Measurements from ENCODE around the gene CDR2L. TPM values are rescaled to one million over a fixed set of nuclear protein-coding genes. Genes with fewer than 3 reads are reported as not detected.

Gene CDR2L
- total RNA-seq = 11.5 TPM

DNA sequence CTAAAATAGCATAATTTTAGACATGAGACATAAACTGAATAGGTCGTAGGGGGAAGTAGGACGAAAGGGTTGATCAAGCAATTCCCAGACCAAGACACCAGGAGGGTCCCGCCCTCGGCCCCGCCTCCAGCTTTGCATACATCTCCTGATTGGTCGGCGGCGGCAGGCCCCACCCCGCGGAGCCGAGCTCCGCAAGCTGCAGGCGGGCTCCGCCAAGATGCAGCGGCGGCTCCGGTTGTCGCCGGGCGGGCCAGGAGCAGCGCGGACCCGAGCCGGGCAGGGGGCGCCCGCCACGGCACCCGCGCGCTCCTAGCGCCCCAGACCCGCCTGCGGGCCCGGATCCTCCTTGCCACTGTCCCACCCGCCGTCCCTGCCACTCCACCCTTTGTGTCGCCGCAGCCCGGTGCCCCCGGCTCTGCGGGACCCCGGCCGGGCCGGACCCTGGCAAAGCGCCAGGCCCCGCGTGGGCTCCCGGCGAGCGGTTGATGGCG is at the start of gene CDR2L:
Gene CDR2L, plus strand, starts transcription at position 215 of the 491 bp plus-strand sequence. CDS start 412 bp downstream, outside the sequence.
- intact Hi-C loops (cut with DNase I) = no loop called here
- DNase-seq (ENCODE audit: low spot score) (peak; percentile 98), ATAC-seq (peak; percentile 92)

DNA sequence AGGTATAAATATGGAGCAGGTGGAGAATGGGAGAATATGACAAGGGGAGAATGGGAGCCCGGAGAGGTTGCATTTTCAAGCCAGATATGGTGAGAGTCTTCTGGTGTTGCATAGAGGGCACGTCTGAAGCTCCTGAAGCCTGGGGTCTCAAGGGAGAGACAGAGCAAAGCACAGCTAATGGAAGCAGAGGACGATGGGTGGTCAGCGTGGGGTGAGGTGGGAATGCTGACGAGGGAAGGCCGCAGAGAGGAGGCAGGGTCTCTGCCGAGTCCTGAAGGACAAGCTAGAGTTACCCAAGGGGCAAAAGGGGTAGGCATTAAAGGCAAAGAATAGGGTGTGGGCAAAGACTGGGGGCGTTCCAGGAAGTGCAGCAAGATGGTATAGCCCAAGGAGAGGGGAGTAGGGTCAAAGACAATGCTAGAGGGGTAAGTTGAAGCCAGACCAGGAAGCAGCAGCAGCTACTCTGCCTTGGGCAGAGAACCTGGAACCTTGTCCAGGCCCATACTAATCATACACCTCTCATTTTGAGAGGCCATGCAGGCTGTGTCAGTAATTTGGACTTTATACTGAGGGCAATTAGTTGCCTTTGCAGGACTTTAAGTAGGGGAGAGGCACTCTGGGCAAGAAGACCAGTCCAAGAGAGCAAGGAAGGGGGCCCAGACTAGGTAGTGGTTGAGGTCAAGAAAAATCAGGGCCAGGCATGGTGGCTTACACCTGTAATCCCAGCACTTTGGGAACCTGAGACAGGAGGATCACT is 49.1 kb upstream of the CDR2L start:
- ATAC-seq (no peak), DNase-seq (ENCODE audit: low spot score) (no peak)
- intact Hi-C loops (cut with DNase I) = no loop called here

DNA sequence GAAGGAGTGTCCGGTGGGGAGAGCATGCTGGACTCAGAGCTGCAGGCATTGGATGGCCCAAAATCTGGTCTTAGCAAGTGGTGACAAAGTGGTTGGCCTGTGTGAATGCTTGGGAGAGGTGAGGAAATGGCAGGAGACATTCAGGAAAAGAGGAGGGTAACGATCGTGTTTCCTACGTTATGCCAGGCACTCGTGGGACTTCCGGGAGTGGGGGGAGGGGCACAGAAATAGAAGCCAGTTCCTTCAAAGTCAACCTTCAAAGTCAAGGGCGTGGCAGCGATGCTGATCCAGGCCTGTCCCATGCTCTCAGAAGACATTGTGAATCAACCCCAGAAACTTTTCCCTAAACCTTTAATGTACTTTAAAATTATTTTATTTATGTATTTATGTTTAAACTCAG is 47.9 kb upstream of the CDR2L start:
- DNase-seq (ENCODE audit: low spot score) = no peak
- intact Hi-C loops (cut with DNase I) = no loop called here
- ATAC-seq = no peak

DNA sequence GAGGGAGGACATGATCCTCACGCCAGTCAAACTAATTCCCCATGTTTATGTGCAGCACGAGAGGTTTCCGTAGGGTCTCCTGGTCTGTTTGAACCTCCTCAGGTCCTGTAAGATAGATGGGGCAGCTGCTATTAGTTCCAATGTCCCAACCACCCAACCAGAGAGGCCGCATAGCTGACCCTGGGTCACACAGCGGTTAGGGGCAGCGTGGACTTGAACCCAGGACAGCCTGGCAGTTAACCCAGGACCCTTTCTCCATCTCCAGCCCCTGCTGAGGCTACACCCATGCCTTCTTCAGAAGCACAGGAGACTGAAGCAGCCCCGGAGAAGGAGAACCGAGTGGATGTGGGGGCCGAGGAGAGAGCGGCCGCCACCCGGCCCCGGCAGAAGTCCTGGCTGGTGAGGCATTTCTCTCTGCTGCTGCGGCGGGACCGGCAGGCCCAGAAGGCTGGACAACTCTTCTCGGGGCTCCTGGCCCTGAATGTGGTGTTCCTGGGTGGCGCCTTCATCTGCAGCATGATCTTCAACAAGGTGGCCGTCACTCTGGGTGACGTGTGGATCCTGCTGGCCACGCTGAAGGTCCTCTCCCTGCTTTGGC is 46.2 kb upstream of the CDR2L start:
- DNase-seq (ENCODE audit: low spot score) (no peak), ATAC-seq (no peak)
- intact Hi-C loops (cut with DNase I) = no loop called here

DNA sequence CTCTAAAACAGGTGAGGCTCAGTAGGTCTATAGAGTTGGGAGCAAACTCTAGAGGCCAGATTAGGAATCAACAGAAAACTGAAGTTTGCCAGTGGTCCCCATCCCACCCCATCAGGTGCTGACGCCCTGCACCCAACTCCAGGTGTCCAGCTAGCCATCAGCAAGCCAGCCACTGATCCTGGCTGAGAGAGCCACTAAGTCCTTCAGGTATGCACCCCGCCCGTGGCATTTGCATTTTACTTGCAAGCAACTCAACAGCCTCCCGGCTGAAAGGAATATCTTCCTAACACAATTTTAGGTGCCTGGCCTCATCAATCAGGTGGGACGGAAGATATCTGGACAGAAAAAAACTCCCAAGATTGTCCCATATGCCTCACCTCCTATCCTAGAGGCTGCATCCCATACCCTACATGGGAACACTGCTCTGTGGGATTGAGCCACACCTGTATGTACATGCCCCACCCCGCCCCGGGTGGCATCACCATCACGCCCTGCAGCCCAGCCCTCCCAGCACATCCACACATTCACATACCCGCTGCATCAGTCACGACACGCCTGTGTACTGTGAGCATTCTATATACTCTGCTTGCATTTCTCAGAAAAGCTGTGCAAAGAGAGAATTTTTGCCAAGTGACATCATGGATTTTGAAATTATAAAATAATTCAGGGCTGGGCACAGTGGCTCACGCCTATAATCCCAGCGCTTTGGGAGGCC is 43.5 kb upstream of the CDR2L start:
- no peak for DNase-seq (ENCODE audit: low spot score)
- intact Hi-C loops (cut with DNase I) = no loop called here
- no peak for ATAC-seq

DNA sequence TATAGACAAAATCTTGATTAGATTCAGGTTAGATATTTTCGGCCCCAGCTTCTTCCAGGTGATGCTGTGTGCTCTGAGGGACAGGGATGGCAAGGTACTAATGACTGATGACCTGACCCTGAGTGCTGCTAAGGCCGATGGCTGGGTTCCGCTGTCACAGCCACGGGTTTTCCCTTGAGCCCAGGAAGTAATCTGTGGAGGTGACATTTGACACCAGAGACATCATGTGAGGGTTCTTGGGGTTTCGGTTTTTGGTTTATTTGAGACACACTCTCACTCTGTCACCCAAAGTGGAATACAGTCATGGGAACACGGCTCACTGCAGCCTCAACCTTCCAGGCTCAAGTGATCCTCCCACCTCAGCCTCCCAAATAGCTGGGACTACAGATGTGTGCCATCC is 41.9 kb upstream of the CDR2L start:
- ATAC-seq (no peak), DNase-seq (ENCODE audit: low spot score) (no peak)
- intact Hi-C loops (cut with DNase I) = no loop called here

DNA sequence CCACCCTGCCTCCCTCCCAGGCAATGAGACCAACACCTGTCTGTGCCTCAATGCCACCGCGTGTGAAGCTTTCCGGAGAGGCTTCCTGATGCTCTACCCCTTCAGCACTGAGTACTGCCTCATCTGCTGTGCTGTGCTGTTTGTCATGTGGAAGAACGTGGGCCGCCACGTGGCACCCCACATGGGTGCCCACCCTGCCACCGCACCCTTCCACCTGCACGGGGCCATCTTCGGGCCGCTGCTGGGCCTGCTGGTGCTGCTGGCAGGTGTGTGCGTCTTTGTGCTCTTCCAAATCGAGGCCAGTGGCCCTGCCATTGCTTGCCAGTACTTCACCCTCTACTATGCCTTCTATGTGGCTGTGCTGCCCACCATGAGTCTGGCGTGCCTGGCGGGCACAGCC is 40.8 kb upstream of the CDR2L start:
- intact Hi-C loops (cut with DNase I) = no loop called here
- ATAC-seq = no peak
- DNase-seq (ENCODE audit: low spot score) = no peak

DNA sequence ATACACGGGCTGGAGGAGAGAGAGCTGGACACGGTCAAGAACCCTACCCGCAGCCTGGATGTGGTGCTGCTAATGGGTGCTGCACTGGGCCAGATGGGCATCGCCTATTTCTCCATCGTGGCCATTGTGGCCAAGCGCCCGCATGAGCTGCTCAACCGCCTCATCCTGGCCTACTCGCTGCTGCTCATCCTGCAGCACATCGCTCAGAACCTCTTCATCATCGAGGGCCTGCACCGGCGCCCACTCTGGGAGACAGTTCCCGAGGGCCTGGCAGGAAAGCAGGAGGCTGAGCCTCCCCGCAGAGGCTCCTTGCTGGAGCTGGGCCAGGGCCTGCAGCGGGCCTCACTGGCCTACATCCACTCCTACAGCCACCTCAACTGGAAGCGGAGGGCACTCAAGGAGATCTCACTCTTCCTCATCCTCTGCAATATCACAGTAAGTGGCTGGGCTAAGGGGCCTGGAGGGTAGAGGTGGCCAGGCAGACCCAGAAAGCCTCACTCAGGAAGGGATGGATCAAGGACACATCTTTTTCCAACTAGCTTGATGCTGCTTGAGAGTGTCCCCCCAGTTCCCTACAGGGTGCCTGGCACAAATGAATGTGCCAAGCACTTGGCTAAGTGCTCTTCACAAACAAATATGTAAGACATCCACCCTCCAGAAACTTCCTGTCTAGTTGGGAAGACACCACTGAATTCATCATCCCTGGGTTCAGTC is 40.2 kb upstream of the CDR2L start:
- intact Hi-C loops (cut with DNase I) = no loop called here
- no peak for DNase-seq (ENCODE audit: low spot score)
- no peak for ATAC-seq

DNA sequence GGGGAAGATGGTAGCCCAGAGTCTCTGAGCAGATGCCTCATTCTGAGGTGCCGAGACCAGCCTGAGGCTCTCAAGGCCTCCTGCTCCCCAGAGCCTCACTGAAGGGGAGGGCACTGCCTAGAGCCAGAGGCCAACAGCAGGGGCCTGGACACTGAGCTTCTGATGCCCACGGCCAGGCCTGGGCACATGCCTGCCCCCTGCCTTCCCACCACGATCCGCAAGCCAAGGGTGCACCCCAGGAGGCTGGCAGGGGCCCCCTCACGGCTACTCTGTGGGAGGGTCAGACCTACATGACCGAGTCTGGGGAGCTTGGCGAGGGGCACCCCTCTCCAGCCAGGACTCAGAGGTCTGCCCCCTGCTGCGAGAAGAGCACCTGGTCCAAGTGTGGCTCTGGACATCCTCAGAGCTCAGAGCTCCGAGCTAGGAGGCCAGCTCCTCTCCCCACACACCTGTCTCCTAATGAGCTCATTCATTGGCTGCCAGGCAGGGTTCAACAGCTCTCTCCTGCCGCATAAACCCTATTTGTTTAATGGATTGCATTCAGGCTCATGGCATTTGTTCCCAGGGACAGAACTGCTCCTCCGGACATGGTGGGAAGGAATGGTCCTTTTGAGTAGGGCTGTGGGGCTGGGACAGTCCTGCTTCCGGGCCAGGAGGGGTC is 37.8 kb upstream of the CDR2L start:
- DNase-seq (ENCODE audit: low spot score) = no peak
- ATAC-seq = no peak
- intact Hi-C loops (cut with DNase I) = no loop called here

DNA sequence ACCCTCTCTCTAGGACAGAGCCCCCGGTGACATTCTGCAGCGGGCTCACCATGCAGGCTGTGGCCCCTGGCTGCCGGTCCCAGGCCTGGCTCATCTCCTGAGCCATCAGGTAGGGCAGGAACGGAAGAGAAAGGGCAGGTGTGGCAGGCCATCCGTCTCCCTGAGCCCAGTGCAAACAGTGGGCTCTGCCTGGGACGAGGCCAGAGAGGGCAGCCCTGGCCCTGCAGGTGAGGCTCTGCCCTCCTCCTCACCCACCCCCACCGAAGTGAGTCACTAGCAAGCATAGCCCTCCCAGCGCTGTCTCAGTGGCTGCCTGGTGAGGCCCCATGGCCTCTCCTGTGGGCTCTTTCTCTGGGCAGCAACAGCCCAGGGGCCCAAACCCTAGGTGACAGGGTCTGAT is 37.2 kb upstream of the CDR2L start:
- DNase-seq (ENCODE audit: low spot score) (no peak), ATAC-seq (no peak)
- intact Hi-C loops (cut with DNase I) = no loop called here

DNA sequence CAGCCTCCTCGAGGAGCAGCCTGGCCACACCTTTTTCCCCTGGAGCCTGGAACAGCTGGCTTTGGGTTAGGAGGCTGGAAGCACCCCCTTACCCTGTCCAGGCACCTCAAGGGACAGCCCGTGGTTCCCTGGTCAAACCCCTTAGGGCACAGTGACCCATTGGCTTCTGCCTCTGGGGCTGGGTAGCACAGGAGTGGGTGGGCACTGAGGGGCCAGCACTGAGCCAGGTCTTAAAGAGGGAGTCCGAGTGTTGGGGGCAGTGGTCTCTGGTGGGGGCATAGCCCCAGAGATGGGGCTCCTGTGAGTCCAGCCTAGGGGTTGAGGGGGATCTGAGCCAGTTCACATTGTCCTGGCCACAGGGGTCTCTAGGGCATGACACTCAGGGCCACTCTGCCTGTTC is 36.4 kb upstream of the CDR2L start:
- DNase-seq (ENCODE audit: low spot score) (no peak), ATAC-seq (no peak)
- intact Hi-C loops (cut with DNase I) = no loop called here

DNA sequence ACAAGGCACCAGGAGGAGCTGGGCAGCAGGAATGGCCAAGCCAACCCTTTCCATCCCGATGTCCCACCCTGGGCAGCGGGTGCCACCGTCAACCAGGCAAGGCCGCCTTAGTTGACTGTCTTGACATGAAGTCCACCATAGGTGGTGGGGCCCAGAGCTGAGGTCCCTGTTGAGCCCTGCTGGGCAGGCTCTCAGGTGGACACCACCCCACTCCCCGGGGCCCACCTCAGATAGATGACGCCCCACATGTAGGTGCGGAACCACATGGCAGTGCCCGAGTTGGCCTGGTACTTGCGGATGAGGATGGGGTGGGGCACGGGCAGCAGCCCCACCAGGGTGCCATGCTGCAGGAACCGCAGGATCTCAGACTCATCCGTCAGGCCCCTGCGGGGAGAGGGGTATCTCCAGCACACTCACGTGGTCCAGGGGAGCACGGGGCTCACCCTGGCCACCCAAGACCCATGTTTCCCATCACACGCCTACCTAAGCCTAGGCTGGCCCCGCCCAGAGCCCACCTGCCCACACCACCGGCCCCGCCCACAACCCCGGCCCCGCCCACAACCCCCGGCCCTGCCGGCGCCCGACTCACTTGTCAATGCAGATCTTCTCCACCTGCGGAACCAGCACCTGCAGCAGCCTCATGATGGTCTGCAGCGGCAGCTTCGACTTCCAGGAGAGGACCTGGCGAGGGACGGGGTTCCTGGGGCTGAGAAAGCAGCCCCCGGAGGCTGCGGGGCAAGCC is 35.6 kb upstream of the CDR2L start:
- intact Hi-C loops (cut with DNase I) = no loop called here
- no peak for ATAC-seq

DNA sequence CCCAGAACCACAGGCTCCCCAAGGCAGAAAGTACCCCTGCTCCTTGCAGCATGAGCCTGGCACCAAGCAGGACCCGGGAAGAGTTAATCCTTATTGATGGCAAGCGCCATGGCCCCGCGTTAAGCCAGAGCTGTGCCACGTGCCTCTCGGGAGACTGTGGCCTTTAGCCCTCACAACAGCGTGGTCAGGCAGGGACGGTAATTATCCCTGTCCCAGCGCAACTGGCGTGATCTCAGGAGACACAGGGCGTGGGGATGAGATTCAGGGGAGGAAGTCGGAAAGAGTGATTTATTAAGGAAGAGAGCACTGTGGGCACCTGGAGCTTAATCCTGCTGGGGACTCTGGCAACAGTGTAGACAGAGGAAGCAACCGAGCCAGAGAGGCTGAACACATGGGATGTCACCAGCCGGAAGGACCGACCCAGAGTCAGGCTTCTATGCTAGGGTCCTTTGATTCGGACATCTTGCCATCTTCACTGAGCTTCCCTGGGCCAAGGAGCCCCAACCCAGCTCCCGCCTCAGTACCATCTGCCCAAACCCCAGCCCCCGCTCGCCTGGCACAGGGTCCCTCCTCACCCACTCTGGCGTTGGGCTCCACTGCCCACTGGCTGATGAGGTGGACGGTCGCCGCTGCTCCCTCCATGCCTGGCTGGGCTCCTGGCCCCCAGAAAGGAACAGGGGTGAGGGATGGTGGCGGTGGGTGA is 34.9 kb upstream of the CDR2L start:
- intact Hi-C loops (cut with DNase I) = no loop called here
- no peak for DNase-seq (ENCODE audit: low spot score)
- no peak for ATAC-seq

More for the DNA sequence above, 35.6 kb upstream of the CDR2L start:
- no peak for DNase-seq (ENCODE audit: low spot score)

DNA sequence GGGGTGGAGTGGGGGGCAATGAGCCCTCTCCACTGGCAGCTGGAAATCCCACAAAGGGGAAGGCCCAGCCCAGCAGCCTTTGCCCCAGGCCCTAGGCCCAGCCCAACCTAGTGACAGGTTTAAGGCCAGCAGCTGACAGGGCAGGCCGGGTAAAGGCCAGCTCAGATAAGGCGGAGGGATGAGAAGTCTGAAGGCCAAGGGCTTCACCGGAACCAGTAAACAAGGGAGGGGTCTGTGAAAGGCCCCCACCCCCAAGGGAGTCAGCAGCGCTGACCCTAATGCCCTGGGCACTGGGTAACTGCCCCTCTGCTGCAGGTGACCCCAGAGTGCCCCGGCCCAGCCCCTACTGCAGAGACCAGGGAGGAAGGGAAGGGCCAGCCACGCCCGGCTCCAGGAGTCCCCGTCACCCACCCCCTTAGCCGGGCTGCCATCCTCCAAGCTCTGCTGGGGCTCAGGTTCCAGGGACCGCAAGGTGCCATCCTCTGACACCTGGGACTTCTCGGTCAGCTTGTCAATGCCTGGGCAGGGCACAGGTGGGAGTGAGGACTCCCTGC is 34.2 kb upstream of the CDR2L start:
- no peak for DNase-seq (ENCODE audit: low spot score)
- ATAC-seq = no peak
- intact Hi-C loops (cut with DNase I) = no loop called here

DNA sequence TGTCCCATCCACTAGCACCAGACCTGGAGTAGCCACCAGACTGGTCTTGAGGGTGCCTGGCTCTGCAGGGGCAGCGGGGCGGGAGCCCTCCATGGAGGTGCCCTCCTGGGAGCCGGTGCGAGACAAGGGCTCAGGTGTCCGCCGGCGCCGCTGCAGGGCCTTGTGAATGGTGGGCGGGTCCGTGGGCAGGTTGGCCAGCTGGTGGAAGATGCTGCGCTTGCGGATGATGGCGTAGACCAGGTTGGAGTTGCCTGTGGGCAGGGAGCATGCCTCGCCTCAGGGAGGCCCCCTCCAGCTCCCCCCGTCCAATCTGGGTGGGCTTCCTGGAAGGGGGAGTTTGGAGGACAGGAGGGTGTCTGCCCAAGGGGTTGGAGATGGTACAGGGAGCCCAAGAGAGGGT is 33.3 kb upstream of the CDR2L start:
- intact Hi-C loops (cut with DNase I) = no loop called here
- ATAC-seq = no peak
- DNase-seq (ENCODE audit: low spot score) = no peak

DNA sequence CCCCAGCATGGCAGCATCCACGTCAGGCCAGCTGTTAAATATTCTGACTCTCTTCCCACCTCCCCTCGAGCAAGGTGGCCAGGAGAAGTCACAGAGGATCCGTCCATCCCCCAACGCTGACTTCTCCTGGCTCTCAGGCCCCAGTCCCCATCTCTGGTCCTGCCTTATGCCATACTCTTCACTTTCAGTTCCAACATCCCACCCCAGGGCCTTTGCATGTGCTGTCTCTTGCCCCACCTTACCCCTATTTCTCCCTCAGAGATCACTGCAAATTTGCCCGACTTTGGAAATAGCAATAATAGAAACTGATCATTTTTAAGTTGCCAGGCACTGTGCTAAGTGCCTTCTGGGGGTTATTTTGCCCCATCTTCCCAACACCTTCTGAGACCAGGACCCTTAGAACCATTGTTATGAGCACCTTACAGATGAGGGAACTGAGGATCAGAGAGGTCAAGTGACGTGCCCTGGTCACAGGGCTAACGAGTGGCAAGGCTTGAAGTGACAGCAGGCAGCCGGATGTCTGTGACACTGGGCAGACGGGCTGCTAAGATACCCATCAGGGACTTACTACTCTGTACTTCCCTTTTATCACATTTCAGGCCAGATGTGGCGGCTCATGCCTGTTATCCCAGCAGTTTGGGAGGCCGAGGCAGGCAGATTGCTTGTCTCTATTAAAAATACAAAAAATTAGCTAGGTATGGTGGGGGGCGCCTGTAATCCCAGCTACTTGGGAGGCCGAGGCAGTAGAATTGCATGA is 32.6 kb upstream of the CDR2L start:
- ATAC-seq = no peak
- DNase-seq (ENCODE audit: low spot score) = no peak
- intact Hi-C loops (cut with DNase I) = no loop called here

DNA sequence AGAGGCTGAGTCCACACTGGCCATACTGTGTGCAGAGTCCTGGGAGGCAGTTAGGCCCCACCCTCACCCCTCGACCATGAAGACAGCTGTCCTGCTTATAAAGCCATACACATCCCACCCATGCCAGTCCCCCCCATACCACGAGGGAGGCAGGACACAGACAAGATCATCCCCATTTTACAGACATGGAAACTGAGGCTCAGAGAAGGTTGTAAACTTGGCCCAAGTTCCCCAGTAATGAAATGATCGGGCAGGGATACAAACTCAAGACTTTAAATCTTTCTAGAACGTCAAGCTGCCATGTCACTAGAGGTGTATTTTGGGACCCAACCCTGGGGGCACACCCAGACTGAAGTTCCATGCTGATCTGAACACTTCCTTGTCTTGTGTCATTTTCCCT is 31.3 kb upstream of the CDR2L start:
- DNase-seq (ENCODE audit: low spot score) = no peak
- intact Hi-C loops (cut with DNase I) = no loop called here

More for the DNA sequence above, 31.3 kb upstream of the CDR2L start:
- ATAC-seq = no peak

Measured in sciatic nerve (tissue), 2 donors.